ENCODE data around the gene RFC2. TPM values are rescaled to one million over a fixed set of nuclear protein-coding genes. Genes with fewer than 3 reads are reported as not detected.
"Not testable (repeated sequence)": the region's sequence is repeated elsewhere in the genome, so short reads cannot be mapped to it uniquely, and the experiment has no call there.

The RFC2 gene
- total RNA-seq, 1 donor from 2014 or later, result 14.5 TPM

DNA sequence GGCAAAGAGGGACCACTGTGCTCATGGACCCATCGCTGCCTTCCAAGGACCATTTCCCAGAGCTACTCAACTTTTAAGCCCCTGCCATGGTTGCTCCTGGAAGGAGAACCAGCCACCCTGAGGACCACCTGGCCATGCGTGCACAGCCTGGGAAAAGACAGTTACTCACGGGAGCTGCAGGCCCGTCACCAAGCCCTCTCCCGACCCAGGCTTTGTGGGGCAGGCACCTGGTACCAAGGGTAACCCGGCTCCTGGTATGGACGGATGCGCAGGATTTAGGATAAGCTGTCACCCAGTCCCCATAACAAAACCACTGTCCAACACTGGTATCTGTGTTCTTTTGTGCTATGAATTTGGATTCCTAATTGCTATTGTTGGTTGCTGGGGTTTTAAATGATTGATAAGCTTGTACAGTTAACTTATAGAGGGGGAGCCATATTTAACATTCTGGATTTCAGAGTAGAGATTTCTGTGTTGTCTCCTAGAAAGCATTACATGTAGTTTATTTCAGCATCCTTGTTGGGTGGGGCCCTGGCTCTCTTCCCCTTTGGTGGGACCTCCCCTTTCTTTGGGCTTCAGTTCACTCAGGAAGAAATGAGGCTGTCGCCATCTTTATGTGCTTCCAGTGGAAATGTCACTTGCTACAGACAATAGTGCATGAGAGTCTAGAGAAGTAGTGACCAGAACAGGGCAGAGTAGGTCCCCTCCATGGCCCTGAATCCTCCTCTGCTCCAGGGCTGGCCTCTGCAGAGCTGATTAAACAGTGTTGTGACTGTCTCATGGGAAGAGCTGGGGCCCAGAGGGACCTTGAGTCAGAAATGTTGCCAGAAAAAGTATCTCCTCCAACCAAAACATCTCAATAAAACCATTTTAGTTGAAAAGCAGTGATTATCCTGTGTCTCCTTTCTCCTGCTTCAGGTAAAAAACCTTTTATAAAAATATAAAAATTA, 25.0 kb downstream of the RFC2 start:
- Histone ChIP-seq H3K27me3 (no peaks in the 10 kb centered on the region), H3K4me1 (no peaks in the 10 kb centered on the region), H3K4me3 (no peak overlapping the region), H3K9me3 (no peaks in the 10 kb centered on the region), H3K36me3 (peaks cover 0 to 30% of the 10 kb centered on the region in 2 donors), H3K27ac (no peak overlapping the region)
- TF ChIP-seq POLR2A (IDR thresholded peaks at IDR 0.05), result no peak
- TF ChIP-seq, protein P1, sequence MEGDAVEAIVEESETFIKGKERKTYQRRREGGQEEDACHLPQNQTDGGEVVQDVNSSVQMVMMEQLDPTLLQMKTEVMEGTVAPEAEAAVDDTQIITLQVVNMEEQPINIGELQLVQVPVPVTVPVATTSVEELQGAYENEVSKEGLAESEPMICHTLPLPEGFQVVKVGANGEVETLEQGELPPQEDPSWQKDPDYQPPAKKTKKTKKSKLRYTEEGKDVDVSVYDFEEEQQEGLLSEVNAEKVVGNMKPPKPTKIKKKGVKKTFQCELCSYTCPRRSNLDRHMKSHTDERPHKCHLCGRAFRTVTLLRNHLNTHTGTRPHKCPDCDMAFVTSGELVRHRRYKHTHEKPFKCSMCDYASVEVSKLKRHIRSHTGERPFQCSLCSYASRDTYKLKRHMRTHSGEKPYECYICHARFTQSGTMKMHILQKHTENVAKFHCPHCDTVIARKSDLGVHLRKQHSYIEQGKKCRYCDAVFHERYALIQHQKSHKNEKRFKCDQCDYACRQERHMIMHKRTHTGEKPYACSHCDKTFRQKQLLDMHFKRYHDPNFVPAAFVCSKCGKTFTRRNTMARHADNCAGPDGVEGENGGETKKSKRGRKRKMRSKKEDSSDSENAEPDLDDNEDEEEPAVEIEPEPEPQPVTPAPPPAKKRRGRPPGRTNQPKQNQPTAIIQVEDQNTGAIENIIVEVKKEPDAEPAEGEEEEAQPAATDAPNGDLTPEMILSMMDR (IDR thresholded peaks at IDR 0.05), result no peak
- TF ChIP-seq POLR2AphosphoS5 (IDR thresholded peaks at IDR 0.05; ENCODE audit: insufficient read depth in 1 of 2, low read depth in 1 of 2), result no peak
- intact Hi-C loops (cut with DNase I), result no loop called here
- DNase-seq (ENCODE audit: extremely low spot score in 2 of 2), result no peak

DNA sequence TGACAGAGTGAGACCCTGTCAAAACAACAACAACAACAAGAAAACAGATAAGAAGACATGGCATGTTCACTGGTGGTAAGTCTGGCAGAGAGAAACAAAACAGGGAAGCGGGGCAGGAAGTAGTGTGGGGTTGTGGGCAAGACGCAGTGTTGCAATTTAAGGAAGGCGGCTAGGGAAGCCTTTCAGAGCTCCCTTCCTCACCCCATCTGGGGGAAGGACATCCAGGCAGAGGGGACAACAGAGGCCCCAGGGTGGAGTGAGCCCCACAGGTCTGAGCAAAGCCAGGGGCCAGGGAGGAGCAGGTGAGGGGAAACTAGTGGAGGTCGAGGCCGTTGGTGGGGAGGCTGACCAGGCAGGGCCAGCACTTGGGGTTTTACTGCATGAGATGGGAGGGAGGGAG, 27.6 kb downstream of the RFC2 start:
- Histone ChIP-seq H3K27me3 (no peaks in the 10 kb centered on the region), H3K27ac (no peak overlapping the region), H3K4me1 (no peaks in the 10 kb centered on the region), H3K4me3 (no peak overlapping the region), H3K9me3 (no peaks in the 10 kb centered on the region), H3K36me3 (peaks cover 0 to 8% of the 10 kb centered on the region in 2 donors)
- intact Hi-C loops (cut with DNase I), result no loop called here
- DNase-seq (ENCODE audit: extremely low spot score in 2 of 2), result no peak
- TF ChIP-seq, protein P1 (IDR thresholded peaks at IDR 0.05), result no peak
- no peak for TF ChIP-seq POLR2A (IDR thresholded peaks at IDR 0.05)
- no peak for TF ChIP-seq POLR2AphosphoS5 (IDR thresholded peaks at IDR 0.05; ENCODE audit: insufficient read depth in 1 of 2, low read depth in 1 of 2)

DNA sequence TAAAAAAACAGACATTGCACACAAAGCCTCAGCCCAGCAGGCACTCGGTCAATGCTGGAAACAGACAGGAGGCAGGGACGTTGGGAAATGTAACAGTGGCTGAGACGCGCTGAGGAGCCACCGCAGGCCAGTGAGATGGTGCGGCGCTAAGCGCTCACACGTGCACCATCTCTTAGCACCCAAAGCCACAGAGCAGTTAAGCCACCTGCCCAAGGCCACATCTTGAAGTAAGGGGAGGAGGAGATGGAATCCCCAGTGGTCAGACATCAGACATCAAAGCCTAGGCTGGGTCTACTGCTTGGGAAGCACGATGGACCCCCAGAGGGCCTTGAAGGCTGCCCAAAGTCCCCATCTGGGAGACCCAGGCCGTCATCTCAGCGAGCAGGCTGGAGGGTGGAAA, 28.8 kb downstream of the RFC2 start:
- Histone ChIP-seq H3K4me1 (no peaks in the 10 kb centered on the region), H3K9me3 (no peaks in the 10 kb centered on the region), H3K27me3 (no peaks in the 10 kb centered on the region), H3K27ac (no peak overlapping the region), H3K36me3 (no peaks in the 10 kb centered on the region), H3K4me3 (no peak overlapping the region)
- TF ChIP-seq, protein P1 (IDR thresholded peaks at IDR 0.05), result no peak
- no peak for TF ChIP-seq POLR2AphosphoS5 (IDR thresholded peaks at IDR 0.05; ENCODE audit: insufficient read depth in 1 of 2, low read depth in 1 of 2)
- TF ChIP-seq POLR2A (IDR thresholded peaks at IDR 0.05), result no peak
- DNase-seq (ENCODE audit: extremely low spot score in 2 of 2), result no peak
- intact Hi-C loops (cut with DNase I), result no loop called here

DNA sequence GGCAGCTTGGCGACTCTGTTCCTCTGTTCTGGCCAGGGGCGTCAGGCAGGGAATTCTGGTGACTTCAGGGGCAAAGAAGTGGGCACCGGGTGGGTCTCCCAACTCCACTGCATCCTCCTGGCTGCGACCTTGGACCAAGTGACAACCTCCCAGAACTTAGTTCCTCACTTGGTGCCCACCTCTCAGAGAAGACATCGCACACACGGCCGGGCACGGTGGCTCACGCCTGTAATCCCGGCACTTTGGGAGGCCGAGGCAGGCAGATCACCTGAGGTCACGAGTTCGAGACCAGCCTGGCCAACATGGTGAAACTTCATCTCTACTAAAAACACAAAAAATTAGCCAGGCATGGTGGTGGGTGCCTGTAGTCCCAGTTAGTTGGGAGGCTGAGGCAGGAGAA, 29.3 kb downstream of the RFC2 start:
- intact Hi-C loops (cut with DNase I); H3K9me3 ChIP-seq; DNase-seq (ENCODE audit: extremely low spot score in 2 of 2); H3K27me3 ChIP-seq; H3K36me3 ChIP-seq; H3K27ac ChIP-seq; H3K4me1 ChIP-seq; H3K4me3 ChIP-seq: not testable (repeated sequence)

DNA sequence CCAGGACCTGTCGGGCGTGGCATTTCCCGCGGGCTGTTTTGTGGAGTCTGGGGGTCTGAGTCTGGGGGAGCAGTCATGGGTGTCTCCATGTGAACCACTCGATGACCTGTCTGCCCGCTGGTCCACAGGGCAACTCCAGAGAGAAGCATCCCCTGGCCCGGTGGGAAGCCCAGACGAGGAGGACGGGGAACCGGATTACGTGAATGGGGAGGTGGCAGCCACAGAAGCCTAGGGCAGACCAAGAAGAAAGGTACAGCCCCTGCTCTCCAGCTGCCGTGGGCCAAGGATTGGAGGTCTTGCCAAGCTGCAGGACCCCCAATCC, 29.7 kb downstream of the RFC2 start:
- H3K27ac ChIP-seq, result no peak overlapping the region
- H3K9me3 ChIP-seq, result no peaks in the 10 kb centered on the region
- TF ChIP-seq POLR2AphosphoS5 (IDR thresholded peaks at IDR 0.05; ENCODE audit: insufficient read depth in 1 of 2, low read depth in 1 of 2) (no peak), POLR2A (IDR thresholded peaks at IDR 0.05) (no peak)
- TF ChIP-seq, protein P1 (IDR thresholded peaks at IDR 0.05), result no peak
- no peaks in the 10 kb centered on the region for H3K27me3 ChIP-seq
- no peak for DNase-seq (ENCODE audit: extremely low spot score in 2 of 2)
- intact Hi-C loops (cut with DNase I), result no loop called here
- H3K4me3 ChIP-seq, result no peak overlapping the region
- H3K4me1 ChIP-seq, result no peaks in the 10 kb centered on the region
- no peaks in the 10 kb centered on the region for H3K36me3 ChIP-seq

Data from vagina (tissue), 2 donors.